Mesenchymal stem cell (in vitro differentiated cells and primary cell): ENCODE results near the gene SFXN5.

Experiments used
- DNase-seq: peaks from one replicate; pipeline ENCODE4 v3.0.0-alpha.2; 2013
- H2AFZ ChIP-seq: one replicate; pipeline ENCODE4 v1.6.1; 2013; ENCODE audit warnings: low read depth, mild to moderate bottlenecking, control low read depth, inconsistent platforms, low read length, moderate library complexity
- H2AK5ac ChIP-seq: 2 replicates; pipeline ENCODE4 v1.6.1; 2013; ENCODE audit warnings: low read length, moderate library complexity, mild to moderate bottlenecking, inconsistent platforms; ENCODE audit not compliant: severe bottlenecking
- H2BK120ac ChIP-seq: one replicate; pipeline ENCODE4 v1.6.1; 2013; ENCODE audit warnings: low read depth, mild to moderate bottlenecking, inconsistent platforms, low read length, moderate library complexity
- H2BK12ac ChIP-seq, 2 experiments: one replicate each; pipeline ENCODE4 v1.6.1; 2013; ENCODE audit warnings: inconsistent platforms in 2 of 2, low read length in 2 of 2, mild to moderate bottlenecking in 2 of 2, moderate library complexity in 2 of 2, control low read depth in 1 of 2
- H2BK15ac ChIP-seq: one replicate; pipeline ENCODE4 v1.6.1; 2013; ENCODE audit warnings: mild to moderate bottlenecking, low read depth, inconsistent platforms; ENCODE audit not compliant: poor library complexity, severe bottlenecking
- H2BK5ac ChIP-seq: 2 replicates; pipeline ENCODE4 v1.6.1; 2013; ENCODE audit warnings: low read depth, mild to moderate bottlenecking, low read length, control low read depth, inconsistent platforms; ENCODE audit not compliant: poor library complexity, severe bottlenecking
- H3K14ac ChIP-seq, 2 experiments: one replicate each; pipeline ENCODE4 v1.6.1; 2013; ENCODE audit warnings: inconsistent platforms in 2 of 2, low read length in 2 of 2, control low read depth in 1 of 2, mild to moderate bottlenecking in 1 of 2, moderate library complexity in 1 of 2
- H3K18ac ChIP-seq, 2 experiments: one replicate each; pipeline ENCODE4 v1.6.1; 2013; ENCODE audit warnings: inconsistent platforms in 2 of 2, low read length in 2 of 2, control low read depth in 1 of 2, low read depth in 1 of 2, mild to moderate bottlenecking in 1 of 2
- H3K23ac ChIP-seq, 2 experiments: one replicate each; pipeline ENCODE4 v1.6.1; 2013; ENCODE audit warnings: inconsistent platforms in 2 of 2, low read length in 2 of 2, mild to moderate bottlenecking in 2 of 2, moderate library complexity in 2 of 2, control low read depth in 1 of 2
- H3K27ac ChIP-seq: 2 replicates; pipeline ENCODE4 v1.5.1; 2013; ENCODE audit warnings: mild to moderate bottlenecking, moderate library complexity, low read length, control low read depth, inconsistent platforms; ENCODE audit not compliant: poor library complexity, severe bottlenecking
- H3K27me3 ChIP-seq, 2 experiments: 2 replicates each; pipeline versions ENCODE4 v1.6.1 to v1.7.0; 2013; ENCODE audit warnings: low read length in 2 of 2, mild to moderate bottlenecking in 2 of 2, moderate library complexity in 2 of 2, control low read depth in 1 of 2, inconsistent platforms in 1 of 2; ENCODE audit not compliant: control insufficient read depth in 1 of 2, insufficient read depth in 1 of 2
- H3K36me3 ChIP-seq, 2 experiments: 2 replicates each; pipeline versions ENCODE4 v1.6.1 to v1.7.0; 2013; ENCODE audit warnings: low read length in 2 of 2, control low read depth in 1 of 2, inconsistent platforms in 1 of 2, low read depth in 1 of 2, mild to moderate bottlenecking in 1 of 2; ENCODE audit not compliant: insufficient read depth in 2 of 2, control insufficient read depth in 1 of 2
- H3K4ac ChIP-seq, 2 experiments: one replicate each; pipeline ENCODE4 v1.6.1; 2013; ENCODE audit warnings: inconsistent platforms in 2 of 2, low read length in 2 of 2, mild to moderate bottlenecking in 2 of 2, moderate library complexity in 2 of 2, control low read depth in 1 of 2, low read depth in 1 of 2
- H3K4me1 ChIP-seq: 2 replicates; pipeline ENCODE4 v1.6.1; 2013; ENCODE audit warnings: low read depth, low read length, control low read depth; ENCODE audit not compliant: control insufficient read depth, insufficient read depth
- H3K4me2 ChIP-seq: 2 replicates; pipeline ENCODE4 v1.6.1; 2013; ENCODE audit warnings: low read length, mild to moderate bottlenecking, inconsistent platforms; ENCODE audit not compliant: poor library complexity, severe bottlenecking
- H3K4me3 ChIP-seq, 2 experiments: 2 replicates each; pipeline versions ENCODE4 v1.5.1 to v1.7.0; 2013; ENCODE audit warnings: low read length in 2 of 2, mild to moderate bottlenecking in 2 of 2, control low read depth in 1 of 2, low read depth in 1 of 2; ENCODE audit not compliant: insufficient read depth in 1 of 2
- H3K79me1 ChIP-seq: replicated peaks from 2 replicates; pipeline ENCODE4 v1.6.1; 2013; ENCODE audit warnings: mild to moderate bottlenecking, control low read depth, low read length, inconsistent platforms; ENCODE audit not compliant: poor library complexity, severe bottlenecking
- H3K9ac ChIP-seq: 2 replicates; pipeline ENCODE4 v1.7.0; 2013; ENCODE audit warnings: mild to moderate bottlenecking, low read length, moderate library complexity
- H3K9me3 ChIP-seq: 2 replicates; pipeline ENCODE4 v1.7.0; 2013; ENCODE audit warnings: mild to moderate bottlenecking, low read length; ENCODE audit not compliant: control insufficient read depth
- H4K8ac ChIP-seq: one replicate; pipeline ENCODE4 v1.6.1; 2013; ENCODE audit warnings: inconsistent platforms, mild to moderate bottlenecking, low read length, moderate library complexity
- H4K91ac ChIP-seq: one replicate; pipeline ENCODE4 v1.6.1; 2013; ENCODE audit warnings: mild to moderate bottlenecking, low read length, inconsistent platforms
- WGBS: methylation state at CpG from one replicate; pipeline ENCODE4 v1.1.7; 2013; ENCODE audit warnings: mixed read lengths; 5-methylcytosine and 5-hydroxymethylcytosine counted together

SFXN5 gene

GRCh38 chr2:73063909-73064875, 7.3 kb downstream of the SFXN5 start:
- Histone ChIP-seq H2BK15ac (no peak overlapping the region), H3K23ac (peak overlapping the region in 1 of 2 experiments; percentile 23), H2AFZ (no peak overlapping the region), H3K4me1 (peaks cover 22% of the 10 kb centered on the region), H2AK5ac (peak overlapping the region; percentile 97), H2BK120ac (no peak overlapping the region), H2BK5ac (peak overlapping the region; percentile 87), H3K18ac (peak overlapping the region; percentile 63 to 69), H3K4me3 (peak overlapping the region in 1 of 2 experiments; percentile 8), H3K27ac (peak overlapping the region; percentile 98), H3K14ac (no peak overlapping the region), H3K79me1 (peaks cover 21% of the 10 kb centered on the region), H3K9ac (peak overlapping the region; percentile 81), H3K4ac (peak overlapping the region; percentile 13 to 79), H4K91ac (peak overlapping the region; percentile 65), H2BK12ac (peak overlapping the region; percentile 38 to 92), H3K4me2 (peak overlapping the region; percentile 51), H4K8ac (peak overlapping the region; percentile 70), H3K27me3 (no peaks in the 10 kb centered on the region), H3K36me3 (peaks cover 0 to 3% of the 10 kb centered on the region in 2 experiments), H3K9me3 (no peaks in the 10 kb centered on the region)
- WGBS: 58% methylated on average over 7 of the region's 8 CpGs
- peak; percentile 82 for DNase-seq

GRCh38 chr2:73063472-73063871, 8.0 kb downstream of the SFXN5 start:
- H3K14ac ChIP-seq: no peak overlapping the region
- no peak overlapping the region for H3K18ac ChIP-seq
- no peak overlapping the region for H3K4me2 ChIP-seq
- peak overlapping the region in 1 of 2 experiments; percentile 66 for H2BK12ac ChIP-seq
- no peak overlapping the region for H4K8ac ChIP-seq
- H3K27ac ChIP-seq: peak overlapping the region; percentile 98
- H2BK120ac ChIP-seq: no peak overlapping the region
- H3K27me3 ChIP-seq: no peaks in the 10 kb centered on the region
- no peak overlapping the region for H3K4me3 ChIP-seq
- H3K23ac ChIP-seq: no peak overlapping the region
- no peak overlapping the region for H2BK15ac ChIP-seq
- no peak overlapping the region for H2AK5ac ChIP-seq
- peaks cover 0 to 4% of the 10 kb centered on the region in 2 experiments for H3K36me3 ChIP-seq
- no peak overlapping the region for H4K91ac ChIP-seq
- DNase-seq: no peak
- H2AFZ ChIP-seq: no peak overlapping the region
- H3K4me1 ChIP-seq: peaks cover 18% of the 10 kb centered on the region
- peaks cover 21% of the 10 kb centered on the region for H3K79me1 ChIP-seq
- peak overlapping the region; percentile 81 for H3K9ac ChIP-seq
- no peak overlapping the region for H3K4ac ChIP-seq
- 91% methylated on average over 4 of the region's 4 CpGs for whole genome bisulfite sequencing
- H3K9me3 ChIP-seq: no peaks in the 10 kb centered on the region
- peak overlapping the region; percentile 54 for H2BK5ac ChIP-seq

- no peak overlapping the region for H3K23ac ChIP-seq
- no peak overlapping the region for H4K8ac ChIP-seq
- H2BK120ac ChIP-seq: no peak overlapping the region
- DNase-seq: no peak
- no peak overlapping the region for H3K4me3 ChIP-seq
- H3K79me1 ChIP-seq: peaks cover 31% of the 10 kb centered on the region
- peaks cover 9% of the 10 kb centered on the region for H3K4me1 ChIP-seq
- no peak overlapping the region for H3K18ac ChIP-seq
- H2BK12ac ChIP-seq: no peak overlapping the region
- no peak overlapping the region for H3K4me2 ChIP-seq
- H3K14ac ChIP-seq: no peak overlapping the region
- no peak overlapping the region for H3K9ac ChIP-seq
- H3K4ac ChIP-seq: no peak overlapping the region
- no peak overlapping the region for H2AFZ ChIP-seq
- no peaks in the 10 kb centered on the region for H3K27me3 ChIP-seq
- no peak overlapping the region for H2BK15ac ChIP-seq
- no peak overlapping the region for H4K91ac ChIP-seq
- H3K27ac ChIP-seq: no peak overlapping the region
- no peak overlapping the region for H2AK5ac ChIP-seq
- no peak overlapping the region for H2BK5ac ChIP-seq
- peaks cover 20 to 26% of the 10 kb centered on the region in 2 experiments for H3K36me3 ChIP-seq
- 94% methylated on average over 6 of the region's 6 CpGs for WGBS
- H3K9me3 ChIP-seq: peaks cover 11% of the 10 kb centered on the region
Measured at GRCh38 chr2:73059106-73059505, 12.4 kb downstream of the SFXN5 start.

- no peak overlapping the region for H4K8ac ChIP-seq
- H3K4ac ChIP-seq: no peak overlapping the region
- no peak overlapping the region for H3K27ac ChIP-seq
- no peak for DNase-seq
- H3K9ac ChIP-seq: no peak overlapping the region
- no peak overlapping the region for H3K18ac ChIP-seq
- no peak overlapping the region for H4K91ac ChIP-seq
- H3K9me3 ChIP-seq: peaks cover 11% of the 10 kb centered on the region
- no peak overlapping the region for H3K4me2 ChIP-seq
- no peak overlapping the region for H2AK5ac ChIP-seq
- no peak overlapping the region for H2BK15ac ChIP-seq
- WGBS: 88% methylated on average over 5 of the region's 5 CpGs
- no peak overlapping the region for H3K14ac ChIP-seq
- peaks cover 28% of the 10 kb centered on the region for H3K79me1 ChIP-seq
- H2BK120ac ChIP-seq: no peak overlapping the region
- peaks cover 8% of the 10 kb centered on the region for H3K4me1 ChIP-seq
- H2BK5ac ChIP-seq: no peak overlapping the region
- H3K27me3 ChIP-seq: no peaks in the 10 kb centered on the region
- peaks cover 20 to 27% of the 10 kb centered on the region in 2 experiments for H3K36me3 ChIP-seq
- H2BK12ac ChIP-seq: no peak overlapping the region
- no peak overlapping the region for H3K4me3 ChIP-seq
- H3K23ac ChIP-seq: no peak overlapping the region
- no peak overlapping the region for H2AFZ ChIP-seq
Measured at GRCh38 chr2:73054980-73055379, 16.5 kb downstream of the SFXN5 start.
